SW 1271 (cell line): Measurements from ENCODE around the gene NOP14.
"Not testable (repeated sequence)": the region's sequence is repeated elsewhere in the genome, so short reads cannot be mapped to it uniquely, and the experiment has no call there.

Source experiments
- DNase-seq, 2 experiments: peaks; one replicate each; lab custom pipeline; 2025; lab: John Stamatoyannopoulos, UW

Gene NOP14

GRCh38 chr4:2942532-2943363 is 20.5 kb downstream of the NOP14 start:
- DNase-seq: no peak

DNA sequence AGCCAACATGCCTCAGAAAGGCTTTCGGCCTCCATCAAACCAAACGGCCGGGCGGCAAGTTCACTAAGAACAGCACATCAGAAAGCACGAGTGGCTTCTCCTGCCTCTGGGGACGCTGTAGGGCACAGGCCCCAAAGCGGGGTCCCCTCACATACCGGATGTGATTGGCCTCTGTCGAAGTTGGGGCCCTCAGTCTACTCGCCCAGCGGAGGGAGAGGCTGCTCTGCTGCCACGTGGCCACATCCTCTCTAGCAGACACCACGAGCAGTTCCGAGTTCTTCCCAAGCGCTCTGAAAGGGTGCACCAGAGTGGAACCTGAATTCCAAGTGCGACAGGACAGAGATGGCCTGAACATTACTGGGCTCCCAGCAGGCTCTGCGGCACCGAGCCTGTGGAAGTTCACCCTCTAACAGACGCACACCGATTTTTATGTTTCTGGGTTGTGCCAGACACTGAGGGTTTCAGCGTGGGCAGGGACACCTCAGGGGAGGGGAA is 21.1 kb downstream of the NOP14 start:
- DNase-seq: no peak

DNA sequence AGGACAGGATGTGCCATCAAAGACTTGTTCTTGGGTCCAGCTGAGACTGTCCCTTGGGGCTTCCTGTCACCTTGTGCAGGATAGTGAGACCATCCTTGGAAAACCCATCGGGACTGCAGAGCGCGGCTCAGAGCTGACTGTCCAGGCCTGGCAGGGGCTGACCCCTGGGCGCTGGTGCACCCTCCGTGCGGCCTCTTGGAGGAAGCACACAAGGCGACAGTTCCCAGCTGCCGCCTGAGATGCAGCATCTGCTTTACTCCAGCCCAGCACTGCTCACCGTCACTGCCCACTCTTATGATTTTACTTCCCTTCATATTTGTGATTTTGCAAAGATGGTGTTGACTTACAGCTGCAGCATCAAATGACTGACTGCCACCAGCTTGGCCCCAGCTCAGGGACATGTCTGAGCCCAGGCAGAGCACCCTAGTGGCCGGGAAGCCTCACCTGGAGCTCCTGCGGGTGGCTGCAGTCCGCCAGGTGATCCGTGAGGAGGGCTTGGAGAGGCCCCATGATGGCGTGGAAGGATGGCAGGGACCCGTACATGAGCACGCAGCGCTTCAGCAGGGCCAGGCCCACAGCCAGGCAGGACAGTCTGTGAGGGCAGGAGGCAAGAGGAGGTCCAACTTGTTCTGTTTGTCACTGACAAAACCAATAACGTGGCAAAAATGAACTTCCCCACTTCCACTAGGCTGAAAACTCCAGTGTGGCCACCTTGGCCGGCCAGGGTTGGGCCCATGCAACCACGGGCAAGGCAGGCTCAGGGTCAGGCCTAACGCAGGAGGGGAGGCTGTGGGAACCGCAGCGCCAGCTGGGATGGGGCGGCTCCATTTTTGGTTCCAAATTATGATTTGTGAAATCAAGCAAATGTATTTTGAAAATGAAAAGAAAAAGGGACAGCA is 21.8 kb downstream of the NOP14 start:
- no peak for DNase-seq

- DNase-seq: no peak
These were observed 22.7 kb downstream of the NOP14 start for GRCh38 chr4:2940267-2941137.

DNA sequence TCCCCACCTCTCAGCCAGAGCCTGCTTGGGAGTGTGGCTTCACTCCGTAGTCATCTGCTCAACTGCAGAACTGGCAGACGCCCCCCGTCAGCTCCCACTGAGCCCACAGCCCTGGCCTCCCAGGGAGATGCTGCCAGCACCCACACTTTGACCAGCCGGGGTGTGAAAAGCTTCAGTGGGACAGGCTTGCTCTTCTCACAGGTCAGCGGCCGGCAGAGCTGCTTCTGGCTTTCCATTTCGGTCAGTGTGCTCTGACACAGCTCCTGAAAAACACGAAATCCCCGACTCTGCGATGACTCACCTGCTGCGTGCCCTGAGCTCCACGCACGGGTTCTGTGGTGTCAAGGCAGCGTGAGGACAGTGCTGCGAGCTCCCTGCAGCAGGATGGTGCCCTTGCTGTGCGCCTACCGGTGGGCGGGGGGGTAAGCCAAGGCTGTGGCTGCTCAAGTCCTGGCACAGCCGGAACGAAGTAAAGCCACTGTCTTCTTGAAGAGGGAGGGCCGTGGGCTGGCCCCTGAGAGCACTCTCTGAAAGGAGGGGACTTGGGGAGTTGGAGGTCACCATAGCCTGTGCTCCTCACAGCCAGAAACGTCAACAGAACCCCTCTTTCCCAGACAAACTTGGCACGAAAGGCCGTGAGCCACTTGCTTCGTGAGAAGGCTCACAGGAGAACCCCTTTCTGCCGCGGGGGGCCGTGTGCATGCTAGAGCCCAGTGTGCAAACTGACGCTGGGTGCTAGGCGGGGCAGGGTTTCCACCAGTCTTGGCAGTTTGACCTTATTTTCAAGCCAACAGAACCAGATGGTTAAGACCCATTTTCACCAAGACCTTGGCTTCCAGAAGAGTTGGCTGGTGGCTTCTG is 23.6 kb downstream of the NOP14 start:
- no peak for DNase-seq

DNA sequence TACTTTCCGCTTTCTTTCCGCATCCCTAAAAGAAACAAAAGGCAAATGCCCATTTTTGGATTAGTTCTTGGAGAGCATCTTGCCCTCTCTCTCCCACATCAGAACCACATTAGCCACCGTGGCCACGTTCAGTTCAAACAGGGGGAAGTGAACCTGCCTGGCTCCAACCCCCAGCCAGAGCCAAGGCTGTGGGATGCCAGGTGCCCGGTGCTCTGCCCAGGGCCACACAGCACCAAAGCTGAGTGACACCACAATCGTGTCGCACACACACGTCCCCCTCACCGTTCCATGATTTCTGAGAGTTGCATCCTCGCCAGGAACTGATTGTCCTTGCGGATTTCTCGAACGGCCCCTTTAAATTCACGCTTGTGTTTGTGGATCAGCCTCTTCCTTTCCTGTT is 24.3 kb downstream of the NOP14 start:
- no peak for DNase-seq

DNA sequence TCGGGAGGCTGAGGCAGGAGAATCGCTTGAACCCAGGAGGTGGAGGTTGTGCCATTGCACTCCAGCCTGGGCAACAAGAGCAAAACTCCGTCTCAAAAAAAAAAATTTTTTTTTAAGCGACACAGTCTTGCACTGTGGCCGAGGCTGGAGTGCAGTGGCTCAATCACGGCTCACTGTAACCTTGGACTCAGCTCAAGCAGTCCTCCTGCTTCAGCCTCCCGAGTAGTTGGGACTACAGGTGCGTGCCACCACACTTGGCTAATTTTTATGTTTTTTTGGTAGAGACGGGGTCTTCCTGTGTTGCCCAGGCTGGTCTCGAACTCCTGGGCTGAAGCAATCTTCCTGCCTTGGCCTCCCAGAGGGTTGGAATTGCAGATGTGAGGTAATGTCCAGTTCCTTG is 24.8 kb downstream of the NOP14 start:
- not testable (repeated sequence) for DNase-seq

GRCh38 chr4:2937986-2938385 is 25.2 kb downstream of the NOP14 start:
- DNase-seq: no peak

DNA sequence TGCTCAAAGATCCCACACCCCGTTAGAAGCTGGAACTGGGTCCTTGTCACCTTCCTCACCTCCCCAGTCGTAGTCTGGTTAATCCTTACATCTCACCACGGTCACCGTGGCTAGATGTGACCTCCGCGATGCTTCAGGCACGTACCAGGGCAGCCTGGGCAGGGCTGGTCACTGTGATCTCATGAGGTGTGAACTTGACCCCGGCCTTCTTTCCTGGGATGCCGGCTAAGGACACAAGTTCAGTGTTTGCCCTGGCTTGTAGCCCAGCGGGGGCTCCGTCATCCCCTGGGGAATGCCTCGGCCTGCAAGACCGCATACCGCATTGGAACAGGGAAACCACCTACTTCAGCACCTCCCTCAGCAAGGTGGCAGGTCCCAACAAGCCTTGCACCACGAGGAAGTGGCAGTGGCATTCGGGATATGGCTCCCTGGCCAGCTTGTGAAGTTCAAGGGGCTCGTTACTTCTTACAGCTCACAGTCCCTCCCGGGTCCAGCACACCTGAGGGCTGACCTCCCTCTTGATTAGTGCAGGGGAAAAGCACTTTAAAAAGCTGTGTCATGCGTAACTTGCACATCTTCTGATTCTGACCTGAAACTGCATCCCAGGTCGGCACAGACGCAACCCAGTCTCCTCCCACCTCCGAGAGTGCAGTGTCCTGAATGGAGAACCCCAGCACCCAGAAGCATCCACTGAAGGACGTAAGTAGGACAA is 25.9 kb downstream of the NOP14 start:
- peak in 1 of 2 experiments; percentile 43 for DNase-seq

GRCh38 chr4:2936773-2937145 is 26.4 kb downstream of the NOP14 start:
- no peak for DNase-seq

- peak; percentile 65 to 77 for DNase-seq
These were observed 27.2 kb downstream of the NOP14 start for GRCh38 chr4:2935762-2936743.

GRCh38 chr4:2934813-2935761 is 28.1 kb downstream of the NOP14 start:
- DNase-seq: peak; percentile 43 to 81

- DNase-seq: peak in 1 of 2 experiments; percentile 30
These were observed 29.0 kb downstream of the NOP14 start for GRCh38 chr4:2934077-2934812.

GRCh38 chr4:2933566-2934076 is 29.6 kb downstream of the NOP14 start:
- DNase-seq: no peak

DNA sequence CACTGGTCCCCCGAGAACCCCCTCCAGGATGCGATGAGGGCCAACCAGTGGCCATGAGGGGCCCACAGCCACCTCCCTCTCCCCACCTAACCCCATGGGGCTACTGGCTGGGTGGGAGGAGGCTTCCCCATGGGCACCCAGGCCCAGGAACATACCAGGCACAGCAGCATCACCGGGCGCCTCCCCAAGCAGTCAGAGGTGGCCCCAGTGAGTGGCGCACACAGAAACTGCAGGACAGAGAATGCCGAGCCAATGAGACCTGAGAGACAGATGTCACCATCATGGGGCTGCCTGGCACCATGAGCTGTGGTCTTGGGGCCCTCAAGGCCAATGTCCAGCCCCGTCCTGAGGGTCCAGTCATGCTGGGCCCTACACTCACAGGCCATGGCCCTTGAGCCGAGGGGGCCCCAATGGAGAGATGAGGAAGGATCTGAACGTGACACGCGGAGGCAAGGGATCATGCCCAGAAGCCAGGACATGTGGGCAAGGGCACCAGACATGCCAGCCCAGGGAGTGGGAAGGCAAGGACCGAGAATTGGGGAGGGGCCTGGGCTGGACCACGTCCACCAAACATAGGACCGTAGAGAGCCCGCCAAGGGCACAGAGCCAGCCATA is 30.1 kb downstream of the NOP14 start:
- DNase-seq: no peak

- DNase-seq: no peak
These were observed 30.8 kb downstream of the NOP14 start for GRCh38 chr4:2932321-2932950.
